HepG2 (cell line): ENCODE data around the gene CCT8. TPM values are rescaled to one million over a fixed set of nuclear protein-coding genes. Genes with fewer than 3 reads are reported as not detected.

Experiments
- AHR ChIP-seq: IDR thresholded peaks from 2 replicates; pipeline ENCODE4 v1.6.1; 2018; ENCODE audit warnings: missing genetic modification reagents, missing compliant biosample characterization
- DNMT3B ChIP-seq: conservative IDR thresholded peaks from 2 replicates; pipeline ENCODE4 v1.6.1; 2016; ENCODE audit warnings: missing biosample characterization, control low read depth
- ELF1 ChIP-seq: sonication (generic); formaldehyde crosslinking; IDR thresholded peaks from 2 replicates; pipeline ENCODE4 v1.4.0; 2020; ENCODE audit warnings: missing genetic modification reagents
- HCFC1 ChIP-seq: fragments of 150-350 bp; IDR thresholded peaks from 2 replicates; pipeline ENCODE4 v1.6.1; 2014; ENCODE audit warnings: low read depth, low read length
- MEF2D ChIP-seq: sonication (generic); formaldehyde crosslinking; IDR thresholded peaks from 2 replicates; pipeline ENCODE4 v1.5.1; 2020; ENCODE audit warnings: mild to moderate bottlenecking, missing genetic modification reagents
- RNF2 ChIP-seq: fragments of 450-650 bp; conservative IDR thresholded peaks from 2 replicates; pipeline ENCODE4 v1.6.1; 2016; ENCODE audit warnings: low read depth
- RXRB ChIP-seq: IDR thresholded peaks from 2 replicates; pipeline ENCODE4 v1.6.1; 2016; ENCODE audit warnings: borderline replicate concordance, missing genetic modification reagents, missing compliant biosample characterization
- SALL2 ChIP-seq: sonication (generic); formaldehyde crosslinking; IDR thresholded peaks from 2 replicates; pipeline ENCODE4 v1.8.1; 2023; ENCODE audit warnings: mild to moderate bottlenecking, missing genetic modification reagents, inconsistent platforms
- ZNF468 ChIP-seq: sonication (generic); formaldehyde crosslinking; IDR thresholded peaks from 2 replicates; pipeline ENCODE4 v1.8.0; 2022; ENCODE audit warnings: mild to moderate bottlenecking, moderate library complexity, missing genetic modification reagents
- ZNF589 ChIP-seq: sonication (generic); formaldehyde crosslinking; conservative IDR thresholded peaks from 2 replicates; pipeline ENCODE4 v1.8.0; 2022; ENCODE audit warnings: mild to moderate bottlenecking, moderate library complexity, missing genetic modification reagents
- polyA plus RNA-seq, 8 experiments: library from polyadenylated mRNA; depleted of rRNA in 3 of 8; stranded (reverse) in 7 of 8; unstranded in 1 of 8; fragments of >200 nt; fragmentation: Illumina TruSeq in 4 of 8; extraction: Trizol in 4 of 8; gene quantifications; 2 replicates each; pipeline versions ENCODE4 v1.2.1 to v1.2.3, GENCODE V29; 2011 to 2016; ENCODE audit warnings: low read depth in 4 of 8, missing spikeins in 1 of 8, mixed read lengths in 1 of 8; ENCODE audit not compliant: insufficient read depth in 1 of 8
- total RNA-seq, 5 experiments: library from RNA; depleted of rRNA; stranded (reverse); fragments of >200 nt; fragmentation: Illumina TruSeq; extraction: Trizol; gene quantifications; 2 replicates each; pipeline ENCODE4 v1.2.3, GENCODE V29; 2016; ENCODE audit warnings: low read depth in 1 of 5
- TF ChIP-seq, protein P1 (sequence below): sonication (generic); formaldehyde crosslinking; IDR thresholded peaks from 2 replicates; pipeline ENCODE4 v1.4.0; 2020; ENCODE audit warnings: mild to moderate bottlenecking, missing genetic modification reagents, borderline replicate concordance
- TF ChIP-seq, protein P2 (sequence below): sonication (generic); formaldehyde crosslinking; IDR thresholded peaks from 2 replicates; pipeline ENCODE4 v1.5.0; 2020; ENCODE audit warnings: mild to moderate bottlenecking, low read depth, missing genetic modification reagents, borderline replicate concordance
- TF ChIP-seq, protein P3 (sequence below): IDR thresholded peaks from 2 replicates; pipeline ENCODE4 v1.6.1; 2016; ENCODE audit warnings: missing compliant biosample characterization, missing genetic modification reagents, borderline replicate concordance
- TF ChIP-seq, protein P4 (sequence below): sonication (generic); formaldehyde crosslinking; IDR thresholded peaks from 2 replicates; pipeline ENCODE4 v1.8.1; 2023; ENCODE audit warnings: mild to moderate bottlenecking, inconsistent platforms, moderate library complexity, missing genetic modification reagents, borderline replicate concordance
- TF ChIP-seq, protein P5 (sequence below): sonication (generic); formaldehyde crosslinking; IDR thresholded peaks from 2 replicates; pipeline ENCODE4 v1.4.0; 2020; ENCODE audit warnings: mild to moderate bottlenecking, missing genetic modification reagents

Gene CCT8
- total and polyA plus RNA-seq, 2 of the 13 experiments (the other 11 are each of a cell fraction or from before 2014, with no cell fraction given) = 127 to 325 TPM

DNA sequence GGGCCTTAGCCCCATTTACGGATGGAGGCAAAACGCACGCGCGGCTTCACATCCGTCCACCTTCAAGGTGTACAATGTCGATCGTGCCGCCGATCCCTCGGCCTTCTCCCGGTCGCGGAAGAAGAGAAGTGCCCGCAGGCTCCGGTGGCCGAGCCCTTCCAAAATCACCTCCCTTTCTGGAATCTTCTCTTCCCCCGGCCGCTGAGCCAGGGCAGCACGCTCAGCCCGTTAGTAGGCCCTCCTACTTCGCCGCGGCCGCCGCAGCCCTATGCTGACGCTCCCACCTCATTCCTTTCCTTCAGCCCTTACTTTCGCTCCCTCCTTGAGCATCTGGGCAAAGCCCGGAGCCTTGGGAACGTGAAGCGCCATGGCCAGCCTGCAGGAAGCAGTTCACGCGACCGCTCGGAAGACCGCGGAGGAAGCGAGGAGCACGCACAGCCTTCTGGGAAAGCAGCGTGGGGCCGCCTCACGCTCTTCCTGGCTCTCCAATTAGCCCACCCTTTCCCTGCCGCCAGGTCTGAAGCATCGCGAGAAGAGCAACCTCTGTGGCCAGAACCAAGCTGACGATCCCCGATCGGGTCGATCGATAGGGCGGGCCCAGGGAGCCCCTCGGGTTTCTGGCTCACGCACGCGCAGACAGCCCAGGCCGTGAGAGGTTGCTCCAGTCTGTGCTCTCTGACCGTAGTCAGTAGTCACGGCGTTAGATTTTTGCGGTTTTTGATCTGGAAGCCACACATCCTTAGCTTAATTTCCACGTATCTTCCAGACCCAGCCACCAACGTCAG, at the start of gene CCT8 (continued):
- TF ChIP-seq, protein P1, sequence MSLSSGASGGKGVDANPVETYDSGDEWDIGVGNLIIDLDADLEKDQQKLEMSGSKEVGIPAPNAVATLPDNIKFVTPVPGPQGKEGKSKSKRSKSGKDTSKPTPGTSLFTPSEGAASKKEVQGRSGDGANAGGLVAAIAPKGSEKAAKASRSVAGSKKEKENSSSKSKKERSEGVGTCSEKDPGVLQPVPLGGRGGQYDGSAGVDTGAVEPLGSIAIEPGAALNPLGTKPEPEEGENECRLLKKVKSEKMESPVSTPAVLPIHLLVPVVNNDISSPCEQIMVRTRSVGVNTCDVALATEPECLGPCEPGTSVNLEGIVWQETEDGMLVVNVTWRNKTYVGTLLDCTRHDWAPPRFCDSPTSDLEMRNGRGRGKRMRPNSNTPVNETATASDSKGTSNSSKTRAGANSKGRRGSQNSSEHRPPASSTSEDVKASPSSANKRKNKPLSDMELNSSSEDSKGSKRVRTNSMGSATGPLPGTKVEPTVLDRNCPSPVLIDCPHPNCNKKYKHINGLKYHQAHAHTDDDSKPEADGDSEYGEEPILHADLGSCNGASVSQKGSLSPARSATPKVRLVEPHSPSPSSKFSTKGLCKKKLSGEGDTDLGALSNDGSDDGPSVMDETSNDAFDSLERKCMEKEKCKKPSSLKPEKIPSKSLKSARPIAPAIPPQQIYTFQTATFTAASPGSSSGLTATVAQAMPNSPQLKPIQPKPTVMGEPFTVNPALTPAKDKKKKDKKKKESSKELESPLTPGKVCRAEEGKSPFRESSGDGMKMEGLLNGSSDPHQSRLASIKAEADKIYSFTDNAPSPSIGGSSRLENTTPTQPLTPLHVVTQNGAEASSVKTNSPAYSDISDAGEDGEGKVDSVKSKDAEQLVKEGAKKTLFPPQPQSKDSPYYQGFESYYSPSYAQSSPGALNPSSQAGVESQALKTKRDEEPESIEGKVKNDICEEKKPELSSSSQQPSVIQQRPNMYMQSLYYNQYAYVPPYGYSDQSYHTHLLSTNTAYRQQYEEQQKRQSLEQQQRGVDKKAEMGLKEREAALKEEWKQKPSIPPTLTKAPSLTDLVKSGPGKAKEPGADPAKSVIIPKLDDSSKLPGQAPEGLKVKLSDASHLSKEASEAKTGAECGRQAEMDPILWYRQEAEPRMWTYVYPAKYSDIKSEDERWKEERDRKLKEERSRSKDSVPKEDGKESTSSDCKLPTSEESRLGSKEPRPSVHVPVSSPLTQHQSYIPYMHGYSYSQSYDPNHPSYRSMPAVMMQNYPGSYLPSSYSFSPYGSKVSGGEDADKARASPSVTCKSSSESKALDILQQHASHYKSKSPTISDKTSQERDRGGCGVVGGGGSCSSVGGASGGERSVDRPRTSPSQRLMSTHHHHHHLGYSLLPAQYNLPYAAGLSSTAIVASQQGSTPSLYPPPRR (CRISPR knock-in tag) = no peak
- TF ChIP-seq, protein P2, sequence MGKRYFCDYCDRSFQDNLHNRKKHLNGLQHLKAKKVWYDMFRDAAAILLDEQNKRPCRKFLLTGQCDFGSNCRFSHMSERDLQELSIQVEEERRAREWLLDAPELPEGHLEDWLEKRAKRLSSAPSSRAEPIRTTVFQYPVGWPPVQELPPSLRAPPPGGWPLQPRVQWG (CRISPR knock-in tag) = no peak
- TF ChIP-seq DNMT3B (CRISPR knock-in tag) (no peak; the same call in 1 of the 2 replicates), RNF2 (peak; percentile 85), ZNF468 (no peak), MEF2D (CRISPR knock-in tag) (peak; percentile 48), SALL2 (CRISPR knock-in tag) (no peak; the same call in none of the 2 replicates), RXRB (peak; percentile 67), ELF1 (CRISPR knock-in tag) (peak; percentile 96), HCFC1 (peak; percentile 68), ZNF589 (CRISPR knock-in tag) (no peak), AHR (CRISPR knock-in tag) (no peak)
- TF ChIP-seq, protein P3, sequence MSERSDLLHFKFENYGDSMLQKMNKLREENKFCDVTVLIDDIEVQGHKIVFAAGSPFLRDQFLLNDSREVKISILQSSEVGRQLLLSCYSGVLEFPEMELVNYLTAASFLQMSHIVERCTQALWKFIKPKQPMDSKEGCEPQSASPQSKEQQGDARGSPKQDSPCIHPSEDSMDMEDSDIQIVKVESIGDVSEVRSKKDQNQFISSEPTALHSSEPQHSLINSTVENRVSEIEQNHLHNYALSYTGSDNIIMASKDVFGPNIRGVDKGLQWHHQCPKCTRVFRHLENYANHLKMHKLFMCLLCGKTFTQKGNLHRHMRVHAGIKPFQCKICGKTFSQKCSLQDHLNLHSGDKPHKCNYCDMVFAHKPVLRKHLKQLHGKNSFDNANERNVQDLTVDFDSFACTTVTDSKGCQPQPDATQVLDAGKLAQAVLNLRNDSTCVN (CRISPR knock-in tag) = peak; percentile 75
- TF ChIP-seq, protein P4, sequence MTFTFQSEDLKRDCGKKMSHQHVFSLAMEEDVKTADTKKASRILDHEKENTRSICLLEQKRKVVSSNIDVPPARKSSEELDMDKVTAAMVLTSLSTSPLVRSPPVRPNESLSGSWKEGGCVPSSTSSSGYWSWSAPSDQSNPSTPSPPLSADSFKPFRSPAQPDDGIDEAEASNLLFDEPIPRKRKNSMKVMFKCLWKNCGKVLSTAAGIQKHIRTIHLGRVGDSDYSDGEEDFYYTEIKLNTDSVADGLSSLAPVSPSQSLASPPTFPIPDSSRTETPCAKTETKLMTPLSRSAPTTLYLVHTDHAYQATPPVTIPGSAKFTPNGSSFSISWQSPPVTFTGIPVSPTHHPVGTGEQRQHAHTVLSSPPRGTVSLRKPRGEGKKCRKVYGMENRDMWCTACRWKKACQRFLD (CRISPR knock-in tag) = peak; percentile 95; the same call in 1 of the 2 replicates
- TF ChIP-seq, protein P5, sequence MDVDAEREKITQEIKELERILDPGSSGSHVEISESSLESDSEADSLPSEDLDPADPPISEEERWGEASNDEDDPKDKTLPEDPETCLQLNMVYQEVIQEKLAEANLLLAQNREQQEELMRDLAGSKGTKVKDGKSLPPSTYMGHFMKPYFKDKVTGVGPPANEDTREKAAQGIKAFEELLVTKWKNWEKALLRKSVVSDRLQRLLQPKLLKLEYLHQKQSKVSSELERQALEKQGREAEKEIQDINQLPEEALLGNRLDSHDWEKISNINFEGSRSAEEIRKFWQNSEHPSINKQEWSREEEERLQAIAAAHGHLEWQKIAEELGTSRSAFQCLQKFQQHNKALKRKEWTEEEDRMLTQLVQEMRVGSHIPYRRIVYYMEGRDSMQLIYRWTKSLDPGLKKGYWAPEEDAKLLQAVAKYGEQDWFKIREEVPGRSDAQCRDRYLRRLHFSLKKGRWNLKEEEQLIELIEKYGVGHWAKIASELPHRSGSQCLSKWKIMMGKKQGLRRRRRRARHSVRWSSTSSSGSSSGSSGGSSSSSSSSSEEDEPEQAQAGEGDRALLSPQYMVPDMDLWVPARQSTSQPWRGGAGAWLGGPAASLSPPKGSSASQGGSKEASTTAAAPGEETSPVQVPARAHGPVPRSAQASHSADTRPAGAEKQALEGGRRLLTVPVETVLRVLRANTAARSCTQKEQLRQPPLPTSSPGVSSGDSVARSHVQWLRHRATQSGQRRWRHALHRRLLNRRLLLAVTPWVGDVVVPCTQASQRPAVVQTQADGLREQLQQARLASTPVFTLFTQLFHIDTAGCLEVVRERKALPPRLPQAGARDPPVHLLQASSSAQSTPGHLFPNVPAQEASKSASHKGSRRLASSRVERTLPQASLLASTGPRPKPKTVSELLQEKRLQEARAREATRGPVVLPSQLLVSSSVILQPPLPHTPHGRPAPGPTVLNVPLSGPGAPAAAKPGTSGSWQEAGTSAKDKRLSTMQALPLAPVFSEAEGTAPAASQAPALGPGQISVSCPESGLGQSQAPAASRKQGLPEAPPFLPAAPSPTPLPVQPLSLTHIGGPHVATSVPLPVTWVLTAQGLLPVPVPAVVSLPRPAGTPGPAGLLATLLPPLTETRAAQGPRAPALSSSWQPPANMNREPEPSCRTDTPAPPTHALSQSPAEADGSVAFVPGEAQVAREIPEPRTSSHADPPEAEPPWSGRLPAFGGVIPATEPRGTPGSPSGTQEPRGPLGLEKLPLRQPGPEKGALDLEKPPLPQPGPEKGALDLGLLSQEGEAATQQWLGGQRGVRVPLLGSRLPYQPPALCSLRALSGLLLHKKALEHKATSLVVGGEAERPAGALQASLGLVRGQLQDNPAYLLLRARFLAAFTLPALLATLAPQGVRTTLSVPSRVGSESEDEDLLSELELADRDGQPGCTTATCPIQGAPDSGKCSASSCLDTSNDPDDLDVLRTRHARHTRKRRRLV (CRISPR knock-in tag) = peak; percentile 76; the same call in 1 of the 2 replicates
